Neural cell (in vitro differentiated cells): Measurements from ENCODE around the gene IL1RAP. TPM values are rescaled to one million over a fixed set of nuclear protein-coding genes. Genes with fewer than 3 reads are reported as not detected.

Experiments
- H2AFZ ChIP-seq: fragments of 200-600, 300-800 bp; sonication (generic), shearing (Covaris generic); 2 replicates; pipeline ENCODE4 v1.6.0; 2014; ENCODE audit warnings: low read depth, mild to moderate bottlenecking, antibody characterized with exemption, low read length, moderate library complexity
- H3F3A ChIP-seq: fragments of 200-600 bp; shearing (Covaris generic); 2 replicates; pipeline ENCODE4 v1.6.1; 2016; ENCODE audit warnings: mild to moderate bottlenecking, moderate library complexity, mixed read lengths, antibody characterized with exemption, low read length; ENCODE audit not compliant: insufficient read depth, poor library complexity, severe bottlenecking
- H3K27ac ChIP-seq: fragments of 200-600, 300-800 bp; sonication (generic), shearing (Covaris generic); 2 replicates; pipeline ENCODE4 v1.5.1; 2014; ENCODE audit warnings: mild to moderate bottlenecking, low read length, moderate library complexity
- H3K27me3 ChIP-seq: fragments of 300-800, 200-600 bp; sonication (generic), shearing (Covaris generic); 2 replicates; pipeline ENCODE4 v1.6.0; 2014; ENCODE audit warnings: mild to moderate bottlenecking, low read depth, low read length, moderate library complexity; ENCODE audit not compliant: insufficient read depth
- H3K36me3 ChIP-seq: fragments of 300-800, 200-600 bp; sonication (generic), shearing (Covaris generic); 2 replicates; pipeline ENCODE4 v1.5.1; 2014; ENCODE audit warnings: mild to moderate bottlenecking, antibody characterized with exemption, low read length, moderate library complexity; ENCODE audit not compliant: insufficient read depth
- H3K4me2 ChIP-seq: fragments of 300-800, 200-600 bp; sonication (generic), shearing (Covaris generic); 2 replicates; pipeline ENCODE4 v1.6.0; 2014; ENCODE audit warnings: mild to moderate bottlenecking, low read length
- H3K4me3 ChIP-seq: fragments of 300-800, 200-600 bp; sonication (generic), shearing (Covaris generic); 2 replicates; pipeline ENCODE4 v1.5.1; 2014; ENCODE audit warnings: mild to moderate bottlenecking, low read length, moderate library complexity
- H3K79me2 ChIP-seq: fragments of 200-600 bp; shearing (Covaris generic); replicated peaks from 2 replicates; pipeline ENCODE4 v1.6.0; 2014; ENCODE audit warnings: mild to moderate bottlenecking, low read length, moderate library complexity; ENCODE audit not compliant: insufficient read depth
- H3K9ac ChIP-seq: fragments of 300-800, 200-600 bp; sonication (generic), shearing (Covaris generic); 2 replicates; pipeline ENCODE4 v1.6.1; 2016; ENCODE audit warnings: mild to moderate bottlenecking, low read length, mixed read lengths
- H3K9me2 ChIP-seq: fragments of 200-600 bp; shearing (Covaris generic); 2 replicates; pipeline ENCODE4 v1.6.1; 2016; ENCODE audit warnings: mild to moderate bottlenecking, low read length, mixed read lengths; ENCODE audit not compliant: insufficient read depth
- H3K9me3 ChIP-seq: fragments of 200-600, 300-800 bp; sonication (generic), shearing (Covaris generic); 2 replicates; pipeline ENCODE4 v1.6.1; 2016; ENCODE audit warnings: mild to moderate bottlenecking, mixed run types, low read length, moderate library complexity, mixed read lengths
- H4K20me1 ChIP-seq: fragments of 200-600 bp; shearing (Covaris generic); 2 replicates; pipeline ENCODE4 v1.6.1; 2016; ENCODE audit warnings: mild to moderate bottlenecking, mixed run types; ENCODE audit not compliant: insufficient read depth
- CTCF ChIP-seq: fragments of 450-650 bp; IDR thresholded peaks from 2 replicates; pipeline ENCODE4 v1.5.1; 2014; ENCODE audit warnings: antibody characterized with exemption, mild to moderate bottlenecking, moderate library complexity; ENCODE audit not compliant: poor library complexity, severe bottlenecking
- EP300 ChIP-seq: fragments of 450-650 bp; conservative IDR thresholded peaks from 2 replicates; pipeline ENCODE4 v1.6.1; 2014; ENCODE audit warnings: antibody characterized with exemption, mild to moderate bottlenecking, moderate library complexity; ENCODE audit not compliant: poor library complexity, severe bottlenecking
- EZH2 ChIP-seq: fragments of 200-600, 300-800 bp; shearing (Covaris generic), sonication (generic); IDR thresholded peaks from 2 replicates; pipeline ENCODE4 v1.6.1; 2014; ENCODE audit warnings: antibody characterized with exemption, low read length, borderline replicate concordance, mild to moderate bottlenecking; ENCODE audit not compliant: insufficient read depth, poor library complexity, severe bottlenecking
- MXI1 ChIP-seq: fragments of 450-650 bp; conservative IDR thresholded peaks from 2 replicates; pipeline ENCODE4 v1.6.1; 2014; ENCODE audit warnings: antibody characterized with exemption, mild to moderate bottlenecking; ENCODE audit not compliant: poor library complexity, severe bottlenecking
- POLR2AphosphoS5 ChIP-seq: IDR thresholded peaks from 2 replicates; pipeline ENCODE4 v1.6.1; 2012
- RAD21 ChIP-seq: fragments of 450-650 bp; conservative IDR thresholded peaks from 2 replicates; pipeline ENCODE4 v1.6.1; 2014; ENCODE audit warnings: antibody characterized with exemption, mild to moderate bottlenecking, moderate library complexity
- REST ChIP-seq: IDR thresholded peaks from 2 replicates; pipeline ENCODE4 v1.6.1; 2012; ENCODE audit warnings: borderline replicate concordance
- SMC3 ChIP-seq: fragments of 450-650 bp; conservative IDR thresholded peaks from 2 replicates; pipeline ENCODE4 v1.6.1; 2014; ENCODE audit warnings: antibody characterized with exemption, mild to moderate bottlenecking, moderate library complexity; ENCODE audit not compliant: poor library complexity
- TAF1 ChIP-seq: IDR thresholded peaks from 2 replicates; pipeline ENCODE4 v1.6.1; 2012; ENCODE audit warnings: low read depth
- polyA plus RNA-seq: library from polyadenylated mRNA; depleted of rRNA; stranded (reverse); fragments of >200 nt; gene quantifications from 2 replicates; pipeline ENCODE4 v1.2.3, GENCODE V29; 2014

IL1RAP gene
- polyA plus RNA-seq, 1 donor from 2014 or later: 24.6 TPM

GRCh38 chr3:190596349-190597285, 82.7 kb downstream of the IL1RAP start:
- Histone ChIP-seq H4K20me1 (no peaks in the 10 kb centered on the region), H3K9me3 (no peaks in the 10 kb centered on the region), H3K9me2 (no peaks in the 10 kb centered on the region), H3K27ac (no peak overlapping the region), H3K4me3 (no peak overlapping the region), H3K4me2 (no peak overlapping the region), H3K9ac (no peak overlapping the region), H3K27me3 (no peaks in the 10 kb centered on the region), H3K36me3 (no peaks in the 10 kb centered on the region), H2AFZ (no peak overlapping the region), H3K79me2 (no peaks in the 10 kb centered on the region), H3F3A (no peaks in the 10 kb centered on the region)
- TF ChIP-seq REST (no peak), TAF1 (no peak), RAD21 (no peak), EZH2 (no peak), SMC3 (no peak), EP300 (no peak), CTCF (no peak), MXI1 (no peak), POLR2AphosphoS5 (no peak)

- Histone ChIP-seq H3K27me3 (no peaks in the 10 kb centered on the region), H3F3A (no peaks in the 10 kb centered on the region), H3K27ac (no peak overlapping the region), H3K4me2 (no peak overlapping the region), H3K9me3 (no peaks in the 10 kb centered on the region), H3K9me2 (no peaks in the 10 kb centered on the region), H3K9ac (no peak overlapping the region), H2AFZ (no peak overlapping the region), H3K4me3 (no peak overlapping the region), H4K20me1 (no peaks in the 10 kb centered on the region), H3K36me3 (no peaks in the 10 kb centered on the region), H3K79me2 (no peaks in the 10 kb centered on the region)
- TF ChIP-seq POLR2AphosphoS5 (no peak), EP300 (no peak), RAD21 (no peak), REST (no peak)
Observed at GRCh38 chr3:190597291-190597690, 83.4 kb downstream of the IL1RAP start.
